OCI-LY3 (cell line): ENCODE results near the gene PBX4.

Source experiments
- EZH2phosphoT487 ChIP-seq: fragments of 200-600 bp; shearing (Covaris generic); IDR thresholded peaks from 2 replicates; pipeline ENCODE4 v1.6.1; 2018; ENCODE audit warnings: antibody characterized with exemption, mixed run types, low read depth
- TF ChIP-seq, protein P1 (sequence below): fragments of 200-600, 300-600 bp; sonication (generic); IDR thresholded peaks from 2 replicates; pipeline ENCODE4 v1.5.1; 2014; ENCODE audit warnings: antibody characterized with exemption, low read length, low read depth

DNA sequence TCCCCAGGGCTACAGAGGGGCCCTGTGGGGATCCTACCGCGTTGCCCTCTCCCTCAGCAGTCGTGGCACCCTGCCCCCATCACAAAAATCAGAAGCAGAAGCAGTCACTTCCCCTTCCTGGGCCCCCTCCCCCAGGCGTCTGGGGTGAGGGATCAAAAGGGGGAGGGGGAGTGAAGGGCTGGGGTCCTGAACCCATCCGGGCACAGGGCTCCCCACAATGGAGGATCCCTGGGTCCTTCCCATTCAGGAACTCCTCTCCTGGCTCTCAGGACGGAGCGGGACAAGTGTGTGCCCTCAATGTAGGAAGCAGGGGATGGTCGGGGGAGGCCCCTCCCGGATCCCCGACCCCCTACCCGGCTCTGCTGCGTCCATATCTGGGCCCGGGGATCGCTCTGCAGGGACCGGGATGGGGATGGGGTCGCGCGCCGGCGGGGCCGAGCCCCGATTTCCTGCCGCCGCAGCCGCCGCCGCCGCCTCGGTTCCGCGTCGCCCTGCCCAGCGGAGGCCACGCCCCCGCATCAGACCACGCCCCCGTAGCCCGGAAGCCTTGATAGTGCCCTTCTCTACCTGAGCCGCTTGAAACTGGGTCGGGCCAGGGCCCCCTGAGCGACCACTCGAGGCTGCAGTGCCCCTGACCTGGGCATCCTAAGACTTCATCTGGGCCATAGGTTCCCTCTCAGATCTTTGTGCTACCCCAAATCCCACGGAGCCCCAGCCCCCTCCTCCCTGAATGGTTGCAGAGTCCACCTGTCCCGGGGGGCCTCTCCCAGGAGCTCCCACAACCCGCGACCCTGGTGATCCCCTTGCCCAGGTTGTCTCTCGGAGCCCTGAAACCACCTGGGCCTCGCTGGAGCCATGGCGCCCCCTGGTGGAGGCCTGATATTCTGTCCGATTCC lies 24.9 kb upstream of the PBX4 start, which contains the start of gene GMIP:
- TF ChIP-seq, protein P1, sequence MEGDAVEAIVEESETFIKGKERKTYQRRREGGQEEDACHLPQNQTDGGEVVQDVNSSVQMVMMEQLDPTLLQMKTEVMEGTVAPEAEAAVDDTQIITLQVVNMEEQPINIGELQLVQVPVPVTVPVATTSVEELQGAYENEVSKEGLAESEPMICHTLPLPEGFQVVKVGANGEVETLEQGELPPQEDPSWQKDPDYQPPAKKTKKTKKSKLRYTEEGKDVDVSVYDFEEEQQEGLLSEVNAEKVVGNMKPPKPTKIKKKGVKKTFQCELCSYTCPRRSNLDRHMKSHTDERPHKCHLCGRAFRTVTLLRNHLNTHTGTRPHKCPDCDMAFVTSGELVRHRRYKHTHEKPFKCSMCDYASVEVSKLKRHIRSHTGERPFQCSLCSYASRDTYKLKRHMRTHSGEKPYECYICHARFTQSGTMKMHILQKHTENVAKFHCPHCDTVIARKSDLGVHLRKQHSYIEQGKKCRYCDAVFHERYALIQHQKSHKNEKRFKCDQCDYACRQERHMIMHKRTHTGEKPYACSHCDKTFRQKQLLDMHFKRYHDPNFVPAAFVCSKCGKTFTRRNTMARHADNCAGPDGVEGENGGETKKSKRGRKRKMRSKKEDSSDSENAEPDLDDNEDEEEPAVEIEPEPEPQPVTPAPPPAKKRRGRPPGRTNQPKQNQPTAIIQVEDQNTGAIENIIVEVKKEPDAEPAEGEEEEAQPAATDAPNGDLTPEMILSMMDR = peak; percentile 97
- TF ChIP-seq EZH2phosphoT487 = no peak
